BLaER1 (cell line): ENCODE results near the gene COMMD2.

Source experiments
- H3K27ac ChIP-seq: shearing (Covaris generic); formaldehyde crosslinking; 2 replicates; pipeline ENCODE4 v1.8.1; 2022
- H3K27me3 ChIP-seq: shearing (Covaris generic); formaldehyde crosslinking; 2 replicates; pipeline ENCODE4 v1.8.1; 2022
- H3K36me3 ChIP-seq: shearing (Covaris generic); formaldehyde crosslinking; 2 replicates; pipeline ENCODE4 v1.8.1; 2022
- H3K4me1 ChIP-seq: shearing (Covaris generic); formaldehyde crosslinking; 2 replicates; pipeline ENCODE4 v1.8.1; 2022
- H3K4me2 ChIP-seq: shearing (Covaris generic); formaldehyde crosslinking; 2 replicates; pipeline ENCODE4 v1.8.1; 2022
- H3K4me3 ChIP-seq: shearing (Covaris generic); formaldehyde crosslinking; 2 replicates; pipeline ENCODE4 v1.8.1; 2022
- H3K9ac ChIP-seq: shearing (Covaris generic); formaldehyde crosslinking; 2 replicates; pipeline ENCODE4 v1.8.1; 2022
- H3K9me3 ChIP-seq: shearing (Covaris generic); formaldehyde crosslinking; 2 replicates; pipeline ENCODE4 v1.8.1; 2022
- H4K20me1 ChIP-seq: shearing (Covaris generic); formaldehyde crosslinking; 2 replicates; pipeline ENCODE4 v1.8.1; 2022
- Cebpa-rat ChIP-seq: shearing (Covaris generic); IDR thresholded peaks from 2 replicates; pipeline ENCODE4 v1.8.1; 2022

COMMD2 gene

DNA sequence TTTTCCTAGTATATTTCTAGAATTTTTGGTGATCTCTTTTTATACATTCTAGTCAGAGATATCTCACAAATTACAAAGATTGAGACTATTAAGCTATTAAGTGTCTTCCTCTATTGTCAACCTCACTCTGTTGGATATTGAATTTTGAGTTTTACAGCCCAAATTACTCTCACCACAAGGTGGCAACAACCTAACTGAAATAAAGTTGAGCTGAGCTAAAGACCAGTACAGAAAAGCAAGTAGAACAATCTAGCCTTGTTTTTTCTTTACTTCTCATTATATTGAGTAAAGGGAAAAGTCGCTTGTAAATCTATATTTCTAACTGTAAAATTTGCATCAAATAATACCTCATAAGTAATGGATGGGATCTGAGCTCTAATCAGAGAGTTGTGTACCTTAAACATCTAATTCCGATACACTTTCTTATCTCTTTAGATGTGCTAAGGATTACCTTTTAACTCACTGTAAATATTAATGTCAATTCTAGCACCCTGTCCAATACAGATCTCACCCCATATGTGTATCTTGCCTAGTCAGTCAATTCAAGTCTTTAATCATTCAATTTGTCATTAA, 13.6 kb upstream of the COMMD2 start:
- no peaks in the 10 kb centered on the region for H3K4me1 ChIP-seq
- no peak overlapping the region for H3K9ac ChIP-seq
- H3K27ac ChIP-seq, result no peak overlapping the region
- no peak for TF ChIP-seq Cebpa-rat
- H3K27me3 ChIP-seq, result no peaks in the 10 kb centered on the region
- no peak overlapping the region for H3K4me3 ChIP-seq
- H3K9me3 ChIP-seq, result no peaks in the 10 kb centered on the region
- no peaks in the 10 kb centered on the region for H4K20me1 ChIP-seq
- no peaks in the 10 kb centered on the region for H3K36me3 ChIP-seq
- no peak overlapping the region for H3K4me2 ChIP-seq

DNA sequence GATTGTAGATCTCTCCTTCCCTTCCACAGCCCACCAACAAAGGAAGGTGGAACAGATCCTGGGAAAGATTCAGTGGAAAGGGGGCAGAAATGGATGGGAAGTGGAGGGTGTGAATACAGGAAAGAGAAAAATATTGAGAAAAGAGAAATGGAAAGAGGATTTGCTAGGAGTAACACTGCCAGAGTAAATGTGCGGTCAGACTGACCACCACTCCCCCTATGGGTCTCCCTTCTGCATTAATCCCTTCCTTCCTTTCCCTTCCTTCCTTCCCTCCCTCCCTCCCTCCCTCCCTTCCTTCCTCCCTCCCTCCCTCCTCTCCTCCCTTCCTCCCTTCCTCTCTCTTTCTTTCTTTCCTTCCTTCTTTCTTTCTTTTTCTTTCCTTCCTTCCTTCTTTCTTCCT, 12.0 kb upstream of the COMMD2 start:
- no peaks in the 10 kb centered on the region for H3K9me3 ChIP-seq
- no peak overlapping the region for H3K9ac ChIP-seq
- no peak overlapping the region for H3K4me3 ChIP-seq
- no peak overlapping the region for H3K4me2 ChIP-seq
- no peaks in the 10 kb centered on the region for H3K4me1 ChIP-seq
- TF ChIP-seq Cebpa-rat, result no peak
- H3K36me3 ChIP-seq, result no peaks in the 10 kb centered on the region
- H4K20me1 ChIP-seq, result no peaks in the 10 kb centered on the region
- no peak overlapping the region for H3K27ac ChIP-seq
- no peaks in the 10 kb centered on the region for H3K27me3 ChIP-seq

DNA sequence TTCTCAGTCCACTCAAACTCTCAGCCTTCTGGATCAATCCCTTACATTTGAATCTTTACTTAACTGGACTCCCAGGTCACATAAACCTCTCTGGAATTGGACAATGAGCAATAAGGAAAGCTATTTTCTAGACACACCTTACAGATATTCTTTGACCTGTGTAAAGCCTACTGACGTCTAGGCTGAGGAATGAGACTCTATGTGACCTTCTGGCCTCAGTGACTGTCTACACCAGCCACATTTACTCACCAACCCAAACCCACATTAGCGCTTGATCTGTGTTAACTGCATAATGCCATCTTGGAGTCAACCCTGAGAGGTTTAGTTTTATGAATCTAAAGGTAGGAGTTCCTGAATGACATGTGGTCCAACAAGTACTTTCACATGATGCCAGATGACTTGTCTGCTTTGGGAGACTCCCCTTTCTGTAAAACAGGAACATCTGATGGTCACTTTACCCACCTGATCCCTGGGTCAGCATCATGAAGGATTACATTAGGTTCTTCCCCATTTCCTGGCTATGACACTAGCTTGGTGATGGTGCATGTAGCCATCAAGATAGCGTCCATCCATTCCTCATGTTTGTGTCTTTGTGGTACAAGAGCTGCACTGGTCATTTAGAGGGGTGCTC, 11.4 kb upstream of the COMMD2 start:
- H3K4me2 ChIP-seq, result no peak overlapping the region
- no peak for TF ChIP-seq Cebpa-rat
- H3K36me3 ChIP-seq, result no peaks in the 10 kb centered on the region
- no peak overlapping the region for H3K27ac ChIP-seq
- no peak overlapping the region for H3K4me3 ChIP-seq
- H3K4me1 ChIP-seq, result no peaks in the 10 kb centered on the region
- no peaks in the 10 kb centered on the region for H3K9me3 ChIP-seq
- no peaks in the 10 kb centered on the region for H4K20me1 ChIP-seq
- no peak overlapping the region for H3K9ac ChIP-seq
- H3K27me3 ChIP-seq, result no peaks in the 10 kb centered on the region

GRCh38 chr3:149753717-149754116, 1.4 kb upstream of the COMMD2 start:
- Histone ChIP-seq H3K4me2 (no peak overlapping the region), H3K36me3 (peaks cover 14% of the 10 kb centered on the region), H3K4me1 (peaks cover 23% of the 10 kb centered on the region), H3K27me3 (no peaks in the 10 kb centered on the region), H3K9ac (no peak overlapping the region), H3K27ac (no peak overlapping the region), H3K4me3 (no peak overlapping the region), H3K9me3 (no peaks in the 10 kb centered on the region), H4K20me1 (no peaks in the 10 kb centered on the region)
- TF ChIP-seq Cebpa-rat, result no peak

DNA sequence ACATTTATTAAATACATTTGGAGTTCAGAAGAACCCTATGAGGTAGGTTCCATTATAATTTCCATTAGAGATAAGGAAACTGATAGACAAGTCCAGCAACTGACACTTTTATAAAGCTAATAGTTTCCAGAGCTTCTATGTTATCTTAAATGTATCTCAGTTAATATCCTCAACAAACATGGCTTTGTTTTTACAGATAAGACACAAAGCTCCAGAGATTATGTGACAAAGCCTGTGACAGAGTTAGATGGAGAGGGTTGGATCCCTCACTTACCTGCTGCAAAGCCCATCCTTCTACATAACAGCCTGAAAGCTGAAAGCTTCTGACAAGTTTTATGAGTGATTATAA, 473 bp upstream of the COMMD2 start:
- Histone ChIP-seq H3K9ac (peak overlapping the region; percentile 78), H3K36me3 (peaks cover 24% of the 10 kb centered on the region), H3K4me3 (peak overlapping the region; percentile 93), H4K20me1 (no peaks in the 10 kb centered on the region), H3K27ac (peak overlapping the region; percentile 74), H3K4me2 (peak overlapping the region; percentile 81), H3K27me3 (no peaks in the 10 kb centered on the region), H3K9me3 (no peaks in the 10 kb centered on the region), H3K4me1 (peaks cover 23% of the 10 kb centered on the region)
- TF ChIP-seq Cebpa-rat, result no peak

DNA sequence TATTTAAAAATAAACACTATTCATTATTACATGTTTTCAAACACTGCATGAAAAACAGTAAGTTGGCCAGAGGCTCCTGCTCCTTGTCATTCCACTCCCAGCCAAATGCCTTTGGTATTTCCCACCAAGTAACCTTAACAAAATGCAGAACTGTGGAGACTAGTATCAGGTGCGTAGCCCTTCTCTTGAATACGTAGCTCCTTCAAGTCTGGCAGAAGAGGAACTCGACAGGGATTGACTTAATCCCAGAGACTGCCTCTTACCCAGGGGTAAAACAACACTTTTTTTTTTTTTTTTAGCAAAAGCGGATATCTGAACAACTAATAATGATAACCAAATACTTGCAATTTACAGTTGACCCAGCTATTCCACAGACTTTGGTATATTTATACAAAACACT, 738 bp downstream of the COMMD2 start:
- Histone ChIP-seq H3K27me3 (no peaks in the 10 kb centered on the region), H3K9ac (peak overlapping the region; percentile 78), H3K9me3 (no peaks in the 10 kb centered on the region), H3K36me3 (peaks cover 36% of the 10 kb centered on the region), H3K27ac (peak overlapping the region; percentile 74; the same call in 1 of the 2 replicates), H3K4me2 (peak overlapping the region; percentile 81), H3K4me1 (peaks cover 23% of the 10 kb centered on the region), H3K4me3 (peak overlapping the region; percentile 93), H4K20me1 (no peaks in the 10 kb centered on the region)
- TF ChIP-seq Cebpa-rat, result no peak

GRCh38 chr3:149744606-149745005, 7.7 kb downstream of the COMMD2 start:
- Histone ChIP-seq H3K4me1 (no peaks in the 10 kb centered on the region), H3K9me3 (no peaks in the 10 kb centered on the region), H3K36me3 (peaks cover 82% of the 10 kb centered on the region), H3K4me2 (no peak overlapping the region), H3K27me3 (no peaks in the 10 kb centered on the region), H3K9ac (no peak overlapping the region), H3K27ac (no peak overlapping the region), H3K4me3 (no peak overlapping the region), H4K20me1 (no peaks in the 10 kb centered on the region)
- no peak for TF ChIP-seq Cebpa-rat

- no peak for TF ChIP-seq Cebpa-rat
- Histone ChIP-seq H3K4me3 (no peak overlapping the region), H3K4me2 (no peak overlapping the region), H3K9ac (no peak overlapping the region), H3K27ac (no peak overlapping the region), H3K27me3 (no peaks in the 10 kb centered on the region), H3K4me1 (no peaks in the 10 kb centered on the region), H3K36me3 (peaks cover 82% of the 10 kb centered on the region), H4K20me1 (no peaks in the 10 kb centered on the region), H3K9me3 (no peaks in the 10 kb centered on the region)
These were observed 8.1 kb downstream of the COMMD2 start for GRCh38 chr3:149744151-149744550.

GRCh38 chr3:149739396-149739795, 12.9 kb downstream of the COMMD2 start:
- Histone ChIP-seq H3K27ac (no peak overlapping the region), H3K36me3 (peaks cover 42% of the 10 kb centered on the region), H3K9me3 (no peaks in the 10 kb centered on the region), H3K9ac (no peak overlapping the region), H3K4me2 (no peak overlapping the region), H3K27me3 (no peaks in the 10 kb centered on the region), H3K4me1 (no peaks in the 10 kb centered on the region), H4K20me1 (no peaks in the 10 kb centered on the region), H3K4me3 (no peak overlapping the region)
- no peak for TF ChIP-seq Cebpa-rat

DNA sequence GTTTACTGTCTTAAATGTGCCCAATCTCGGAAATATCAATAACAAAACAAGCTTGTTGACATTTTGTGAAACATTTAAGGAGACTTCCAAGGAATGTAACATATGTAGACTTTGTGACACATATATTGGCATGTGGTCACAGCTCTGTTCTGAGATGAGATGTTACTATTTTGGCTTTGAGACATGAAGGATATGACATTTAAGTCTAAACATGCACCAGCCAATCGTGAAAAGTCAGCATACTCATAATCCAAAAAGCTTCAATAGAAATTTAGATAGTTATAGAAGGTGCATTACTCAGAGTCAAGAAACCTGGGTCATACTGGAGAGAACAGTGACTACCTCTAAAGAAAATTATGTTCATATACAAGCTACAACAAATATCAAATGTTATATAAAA, 13.4 kb downstream of the COMMD2 start:
- H3K9me3 ChIP-seq, result no peaks in the 10 kb centered on the region
- no peak overlapping the region for H3K27ac ChIP-seq
- no peak overlapping the region for H3K9ac ChIP-seq
- H3K4me1 ChIP-seq, result no peaks in the 10 kb centered on the region
- no peak for TF ChIP-seq Cebpa-rat
- H4K20me1 ChIP-seq, result no peaks in the 10 kb centered on the region
- H3K36me3 ChIP-seq, result peaks cover 39% of the 10 kb centered on the region
- no peak overlapping the region for H3K4me2 ChIP-seq
- no peak overlapping the region for H3K4me3 ChIP-seq
- H3K27me3 ChIP-seq, result no peaks in the 10 kb centered on the region

DNA sequence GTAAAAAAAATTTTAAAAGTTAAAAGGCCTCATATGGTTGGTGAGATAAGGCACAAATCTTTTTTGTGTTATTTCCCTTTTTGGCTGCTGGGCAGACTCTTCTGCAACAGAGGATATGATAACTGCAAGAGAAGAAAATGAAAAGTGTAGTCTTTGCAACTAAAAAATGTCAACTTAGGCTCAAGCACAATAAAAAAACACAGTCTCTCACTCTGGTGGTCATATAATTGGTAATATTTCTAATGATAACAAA, 15.4 kb downstream of the COMMD2 start:
- H3K36me3 ChIP-seq, result peaks cover 28% of the 10 kb centered on the region
- H3K4me2 ChIP-seq, result no peak overlapping the region
- no peaks in the 10 kb centered on the region for H3K9me3 ChIP-seq
- no peak overlapping the region for H3K9ac ChIP-seq
- no peaks in the 10 kb centered on the region for H3K27me3 ChIP-seq
- no peak overlapping the region for H3K27ac ChIP-seq
- TF ChIP-seq Cebpa-rat, result no peak
- no peak overlapping the region for H3K4me3 ChIP-seq
- H4K20me1 ChIP-seq, result no peaks in the 10 kb centered on the region
- no peaks in the 10 kb centered on the region for H3K4me1 ChIP-seq
